Naive thymus-derived CD8-positive, alpha-beta T cell (primary cell): ENCODE results near the gene SCAMP1. TPM values are rescaled to one million over a fixed set of nuclear protein-coding genes. Genes with fewer than 3 reads are reported as not detected.

ENCODE experiments used
- ATAC-seq, 2 donors: fragments of 150-1000 bp; cut with Tn5 transposase in 1 of 2; sonication (Bioruptor Pico), chemical (Tn5 transposase) in 1 of 2; 1 replicate in 1 of 2; 2 replicates in 1 of 2; pipeline ENCODE4 v1.10.0; 2021; ENCODE audit warnings: mild to moderate bottlenecking in 2 of 2, moderate library complexity in 2 of 2
- POLR2A ChIA-PET: fragments of 350-600 bp; sonication (Branson Sonifier 250); formaldehyde crosslinking; loops from one replicate; lab custom pipeline; 2021; ENCODE audit warnings: antibody characterized with exemption; lab: Charles Lee
- DNase-seq, 10 donors: peaks; one replicate each; pipeline versions ENCODE4 v3.0.0 to v3.0.0-alpha.2; 2020 to 2022
- H3K27ac Mint-ChIP-seq, 10 donors: one replicate each; pipeline ENCODE4 v1.8.0; 2020 to 2022; ENCODE audit warnings: mild to moderate bottlenecking in 10 of 10, mixed read lengths in 10 of 10, moderate library complexity in 4 of 10, inconsistent platforms in 1 of 10
- H3K27me3 Mint-ChIP-seq, 5 donors: one replicate each; pipeline ENCODE4 v1.8.0; 2021 to 2022; ENCODE audit warnings: mixed read lengths in 5 of 5
- H3K36me3 Mint-ChIP-seq, 3 donors: one replicate each; pipeline ENCODE4 v1.8.0; 2020 to 2022; ENCODE audit warnings: mixed read lengths in 3 of 3, mild to moderate bottlenecking in 2 of 3, inconsistent platforms in 1 of 3
- H3K4me1 Mint-ChIP-seq, 4 donors: one replicate each; pipeline ENCODE4 v1.8.0; 2021 to 2022; ENCODE audit warnings: mixed read lengths in 4 of 4
- H3K4me3 Mint-ChIP-seq, 10 donors: one replicate each; pipeline ENCODE4 v1.8.0; 2020 to 2022; ENCODE audit warnings: mild to moderate bottlenecking in 10 of 10, mixed read lengths in 10 of 10, moderate library complexity in 6 of 10, inconsistent platforms in 1 of 10
- H3K9me3 Mint-ChIP-seq, 9 donors: one replicate each; pipeline ENCODE4 v1.8.0; 2020 to 2022; ENCODE audit warnings: mixed read lengths in 9 of 9, mild to moderate bottlenecking in 3 of 9, inconsistent platforms in 1 of 9, moderate library complexity in 1 of 9
- polyA plus RNA-seq, 3 donors: library from polyadenylated mRNA; unstranded; fragments of 300-500 nt; fragmentation: Illumina TruSeq; gene quantifications; one replicate each; pipeline ENCODE4 v1.2.3, GENCODE V29; 2021
- total RNA-seq, 8 experiments: library from RNA in 2 of 8; stranded (reverse) in 2 of 8; gene quantifications; one replicate each; pipeline ENCODE4 v1.2.3 and lab custom pipeline; 2021 to 2026

Gene SCAMP1
- total and polyA plus RNA-seq, 5 experiments from 2014 or later, result 22.0 to 29.3 (median 26.4) TPM

- POLR2A ChIA-PET, result no interaction called here
- H3K4me1 Mint-ChIP-seq, result peaks cover 6 to 17% (median 11%) of the 10 kb centered on the region in 4 donors
- H3K27me3 Mint-ChIP-seq, result peaks cover 41 to 87% (median 49%) of the 10 kb centered on the region in 5 donors
- peak overlapping the region in 1 of 10 donors; percentile 74 for H3K27ac Mint-ChIP-seq
- H3K36me3 Mint-ChIP-seq, result no peaks in the 10 kb centered on the region
- DNase-seq (no peak), ATAC-seq (no peak)
- H3K4me3 Mint-ChIP-seq, result no peak overlapping the region
- H3K9me3 Mint-ChIP-seq, result no peaks in the 10 kb centered on the region
Measured at GRCh38 chr5:78504704-78505677, 144.6 kb downstream of the SCAMP1 start.

GRCh38 chr5:78505860-78506259 is 145.4 kb downstream of the SCAMP1 start:
- peak overlapping the region in 1 of 10 donors; percentile 31 for H3K27ac Mint-ChIP-seq
- no peaks in the 10 kb centered on the region for H3K36me3 Mint-ChIP-seq
- peaks cover 6 to 24% (median 15%) of the 10 kb centered on the region in 4 donors for H3K4me1 Mint-ChIP-seq
- POLR2A ChIA-PET, result no interaction called here
- ATAC-seq (no peak), DNase-seq (no peak)
- no peaks in the 10 kb centered on the region for H3K9me3 Mint-ChIP-seq
- peaks cover 35 to 80% (median 40%) of the 10 kb centered on the region in 5 donors for H3K27me3 Mint-ChIP-seq
- H3K4me3 Mint-ChIP-seq, result no peak overlapping the region

GRCh38 chr5:78506261-78507024 is 146.0 kb downstream of the SCAMP1 start:
- Mint-ChIP-seq H3K36me3 (no peaks in the 10 kb centered on the region), H3K4me3 (no peak overlapping the region), H3K9me3 (no peaks in the 10 kb centered on the region), H3K4me1 (peaks cover 6 to 27% (median 15%) of the 10 kb centered on the region in 4 donors), H3K27me3 (peaks cover 33 to 80% (median 39%) of the 10 kb centered on the region in 5 donors), H3K27ac (peak overlapping the region in 1 of 10 donors; percentile 20)
- ATAC-seq (no peak), DNase-seq (no peak)
- POLR2A ChIA-PET, result no interaction called here

- no peak for DNase-seq
- peaks cover 27 to 70% (median 35%) of the 10 kb centered on the region in 5 donors for H3K27me3 Mint-ChIP-seq
- H3K36me3 Mint-ChIP-seq, result no peaks in the 10 kb centered on the region
- POLR2A ChIA-PET, result no interaction called here
- no peak for ATAC-seq
- H3K27ac Mint-ChIP-seq, result no peak overlapping the region
- peak overlapping the region in 1 of 10 donors; percentile 54 for H3K4me3 Mint-ChIP-seq
- peaks cover 6 to 21% (median 15%) of the 10 kb centered on the region in 4 donors for H3K4me1 Mint-ChIP-seq
- no peaks in the 10 kb centered on the region for H3K9me3 Mint-ChIP-seq
Measured at GRCh38 chr5:78507531-78507930, 147.1 kb downstream of the SCAMP1 start.

- POLR2A ChIA-PET, result no interaction called here
- no peak for DNase-seq
- Mint-ChIP-seq H3K36me3 (no peaks in the 10 kb centered on the region), H3K27ac (peak overlapping the region in 1 of 10 donors; percentile 69), H3K27me3 (peaks cover 28 to 69% (median 34%) of the 10 kb centered on the region in 5 donors), H3K9me3 (no peaks in the 10 kb centered on the region), H3K4me3 (peak overlapping the region in 2 of 10 donors; percentile 12 to 86), H3K4me1 (peaks cover 6 to 21% (median 15%) of the 10 kb centered on the region in 4 donors)
- no peak for ATAC-seq
Measured at GRCh38 chr5:78508186-78508765, 147.9 kb downstream of the SCAMP1 start.

- H3K27ac Mint-ChIP-seq, result peak overlapping the region in 3 of 10 donors; percentile 30 to 53 (median 34)
- H3K4me3 Mint-ChIP-seq, result peak overlapping the region; percentile 73 to 93 (median 87)
- no peaks in the 10 kb centered on the region for H3K9me3 Mint-ChIP-seq
- H3K4me1 Mint-ChIP-seq, result peaks cover 6 to 21% (median 15%) of the 10 kb centered on the region in 4 donors
- POLR2A ChIA-PET, result no interaction called here
- peak in 3 of 10 donors; percentile 19 to 27 (median 26) for DNase-seq
- peaks cover 26 to 67% (median 34%) of the 10 kb centered on the region in 5 donors for H3K27me3 Mint-ChIP-seq
- ATAC-seq, result peak; percentile 52 to 61
- no peaks in the 10 kb centered on the region for H3K36me3 Mint-ChIP-seq
Measured at GRCh38 chr5:78509145-78509865, 148.9 kb downstream of the SCAMP1 start.

- POLR2A ChIA-PET, result no interaction called here
- peak; percentile 72 to 80 for ATAC-seq
Measured at GRCh38 chr5:78509884-78510769, 149.7 kb downstream of the SCAMP1 start.

GRCh38 chr5:78511121-78511906 is 150.9 kb downstream of the SCAMP1 start:
- Mint-ChIP-seq H3K27ac (no peak overlapping the region), H3K9me3 (no peaks in the 10 kb centered on the region), H3K4me3 (peak overlapping the region in 8 of 10 donors; percentile 27 to 93 (median 86)), H3K4me1 (peaks cover 6 to 21% (median 15%) of the 10 kb centered on the region in 4 donors), H3K36me3 (no peaks in the 10 kb centered on the region), H3K27me3 (peaks cover 17 to 71% (median 40%) of the 10 kb centered on the region in 5 donors)
- POLR2A ChIA-PET, result no interaction called here
- DNase-seq (no peak), ATAC-seq (no peak)

More at GRCh38 chr5:78509884-78510769, 149.7 kb downstream of the SCAMP1 start:
- Mint-ChIP-seq H3K36me3 (no peaks in the 10 kb centered on the region), H3K4me1 (peaks cover 6 to 21% (median 15%) of the 10 kb centered on the region in 4 donors), H3K9me3 (no peaks in the 10 kb centered on the region), H3K4me3 (peak overlapping the region; percentile 73 to 93 (median 87)), H3K27ac (peak overlapping the region in 1 of 10 donors; percentile 47), H3K27me3 (peaks cover 25 to 67% (median 35%) of the 10 kb centered on the region in 5 donors)
- peak in 6 of 10 donors; percentile 10 to 30 (median 22) for DNase-seq

GRCh38 chr5:78512435-78512834 is 152.0 kb downstream of the SCAMP1 start:
- ATAC-seq, result no peak
- Mint-ChIP-seq H3K27me3 (peaks cover 17 to 70% (median 44%) of the 10 kb centered on the region in 5 donors), H3K36me3 (no peaks in the 10 kb centered on the region), H3K27ac (no peak overlapping the region), H3K4me1 (peaks cover 6 to 21% (median 15%) of the 10 kb centered on the region in 4 donors), H3K9me3 (no peaks in the 10 kb centered on the region), H3K4me3 (no peak overlapping the region)
- POLR2A ChIA-PET, result no interaction called here
- DNase-seq, result no peak

GRCh38 chr5:78513441-78513840 is 153.0 kb downstream of the SCAMP1 start:
- Mint-ChIP-seq H3K27me3 (peaks cover 16 to 64% (median 38%) of the 10 kb centered on the region in 5 donors), H3K27ac (no peak overlapping the region), H3K9me3 (no peaks in the 10 kb centered on the region), H3K4me3 (no peak overlapping the region), H3K36me3 (no peaks in the 10 kb centered on the region), H3K4me1 (peaks cover 6 to 21% (median 15%) of the 10 kb centered on the region in 4 donors)
- POLR2A ChIA-PET, result no interaction called here
- no peak for ATAC-seq
- no peak for DNase-seq
